Cortex of kidney (tissue), 1 donor: Measurements from ENCODE around the gene ABL1.

Source experiments
- DNase-seq: peaks from one replicate; lab custom pipeline; 2025; lab: John Stamatoyannopoulos, UW

ABL1 gene

DNA sequence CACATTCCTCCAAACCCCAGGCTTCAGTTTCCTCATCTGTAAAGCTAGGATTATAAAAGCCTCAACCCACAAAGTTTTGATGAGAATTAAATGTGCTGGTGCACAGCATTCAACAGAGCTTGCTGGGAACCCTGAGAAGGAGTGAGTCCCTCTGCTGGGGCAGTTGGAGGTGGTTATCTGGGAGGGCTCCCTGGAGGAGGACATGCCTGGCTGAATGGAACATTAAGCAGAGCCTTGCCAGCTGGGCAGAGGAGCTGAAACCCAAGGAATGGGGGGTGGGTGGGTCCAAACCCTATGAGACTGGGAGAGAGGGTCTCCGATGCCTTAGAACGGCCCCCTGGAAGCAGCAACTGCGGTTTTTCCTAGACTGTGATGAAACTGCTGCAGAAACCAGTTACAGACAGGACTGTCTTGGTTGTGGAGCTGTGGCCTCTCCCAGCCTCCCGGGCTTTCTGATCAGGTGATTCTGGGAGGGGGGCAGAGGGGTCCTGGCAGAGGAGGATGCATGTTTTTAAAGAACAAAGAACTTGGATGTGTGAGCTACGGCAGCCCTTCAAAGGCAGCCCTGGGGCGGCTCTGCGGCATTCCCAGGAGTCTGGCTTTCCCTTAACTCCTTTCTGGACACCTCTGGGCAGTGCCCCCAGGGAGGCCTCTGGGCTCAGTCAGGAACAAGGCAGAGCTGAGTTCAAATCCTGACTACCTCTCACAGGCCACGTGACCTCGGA is 83.2 kb downstream of the ABL1 start:
- no peak for DNase-seq

- DNase-seq = no peak
Observed at GRCh38 chr9:130918826-130919558, 83.9 kb downstream of the ABL1 start.

- DNase-seq = no peak
Observed at GRCh38 chr9:130919559-130920145, 84.6 kb downstream of the ABL1 start.

DNA sequence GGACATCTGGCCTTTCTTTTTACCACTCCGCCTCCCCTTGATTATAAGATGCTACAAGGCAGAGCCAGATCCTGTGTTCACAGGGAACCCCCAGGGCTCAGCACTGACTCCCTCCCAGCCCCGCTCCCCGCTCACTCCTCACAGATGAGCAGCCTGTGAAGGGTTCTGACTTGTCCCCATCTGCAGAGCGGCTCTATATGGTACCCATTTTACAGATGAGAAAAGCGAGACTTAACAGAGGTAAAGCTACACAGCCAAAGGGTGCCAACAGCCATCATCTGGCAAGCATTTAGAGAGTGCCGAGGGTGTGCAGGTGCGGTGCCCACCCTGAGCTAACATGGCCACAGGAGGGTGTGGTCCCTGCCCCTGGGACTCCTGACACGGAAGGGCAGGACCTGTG is 85.2 kb downstream of the ABL1 start:
- no peak for DNase-seq

GRCh38 chr9:130920762-130921299 is 85.8 kb downstream of the ABL1 start:
- DNase-seq = no peak

DNA sequence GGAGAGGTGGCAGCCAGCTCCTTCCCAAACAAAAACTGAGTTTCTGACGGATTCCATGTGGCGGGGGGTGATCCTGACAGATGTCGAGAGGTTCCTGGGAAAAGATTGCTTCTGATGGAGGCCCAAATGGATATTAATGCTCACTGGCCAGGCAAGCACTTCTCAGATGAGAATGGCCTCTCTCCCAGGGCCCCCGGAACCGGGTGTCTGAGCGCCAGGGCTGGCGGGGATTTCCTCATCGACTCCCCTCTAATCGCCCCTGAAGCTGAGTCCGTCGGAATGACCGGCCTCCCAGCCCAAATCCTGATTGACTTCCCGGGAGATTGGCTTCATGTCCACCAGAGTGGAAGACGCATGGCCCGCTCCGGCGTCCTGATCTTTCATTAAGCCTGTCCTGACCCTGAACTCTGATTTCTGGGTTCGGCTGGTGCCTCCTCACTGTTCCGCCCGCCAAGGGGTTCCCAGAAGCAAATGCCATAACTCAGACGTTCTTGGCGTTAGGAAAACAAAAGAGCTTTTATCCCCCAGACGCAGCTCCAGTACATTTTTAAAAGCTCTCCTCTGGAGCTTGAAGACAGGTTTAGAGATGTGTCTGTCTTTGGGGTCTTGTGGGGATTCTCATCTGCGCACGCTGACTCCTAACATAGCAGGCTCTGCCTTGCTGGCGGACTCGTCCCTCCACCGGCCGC is 86.4 kb downstream of the ABL1 start:
- DNase-seq = no peak

DNA sequence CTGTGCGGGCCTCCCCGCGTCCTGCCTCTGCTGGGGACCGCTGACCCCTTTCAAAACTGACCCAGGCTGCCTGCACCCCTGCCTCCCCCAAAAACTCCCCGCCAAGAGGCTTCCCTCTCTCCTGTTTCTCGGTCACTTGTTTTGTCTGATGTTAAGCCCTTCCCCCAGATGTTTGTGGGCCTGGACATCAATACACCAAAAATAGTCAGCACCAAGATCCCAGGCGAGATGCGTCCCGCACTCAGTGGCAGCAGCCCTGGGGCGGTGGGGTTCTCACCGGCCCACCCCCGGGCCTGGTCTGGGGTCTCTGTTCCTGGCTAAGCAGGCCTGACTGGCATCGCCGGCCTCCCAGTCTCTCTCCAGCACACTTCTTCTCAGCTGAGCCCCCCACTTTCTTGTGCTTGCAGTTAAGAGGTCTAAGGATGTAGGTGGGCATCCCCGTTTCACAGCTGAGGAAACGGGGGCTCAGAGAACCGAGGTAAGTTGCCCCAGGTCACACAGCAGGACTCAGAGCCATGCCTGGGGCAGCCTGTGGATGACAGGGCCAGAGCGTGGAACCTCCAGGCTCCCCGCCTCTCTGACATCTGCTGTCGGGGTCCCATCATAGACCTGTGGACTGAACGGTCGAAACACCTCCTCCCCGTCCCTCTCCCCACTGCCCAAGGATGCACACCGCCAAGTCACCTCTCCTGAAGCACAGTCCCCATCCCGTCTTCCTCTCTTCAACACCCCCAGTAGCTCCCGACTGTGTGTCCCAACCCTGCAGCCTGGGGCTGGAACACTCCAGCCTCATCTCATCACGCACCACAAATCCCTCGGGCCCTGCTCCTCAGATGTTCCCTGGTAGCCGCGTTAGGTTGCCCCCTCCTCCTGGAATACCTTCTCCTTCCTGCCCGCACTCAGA is 87.2 kb downstream of the ABL1 start:
- DNase-seq = no peak

GRCh38 chr9:130922893-130923610 is 88.0 kb downstream of the ABL1 start:
- DNase-seq = no peak

- DNase-seq = no peak
Observed at GRCh38 chr9:130923611-130924447, 88.8 kb downstream of the ABL1 start.

GRCh38 chr9:130924448-130924788 is 89.4 kb downstream of the ABL1 start:
- DNase-seq = no peak

DNA sequence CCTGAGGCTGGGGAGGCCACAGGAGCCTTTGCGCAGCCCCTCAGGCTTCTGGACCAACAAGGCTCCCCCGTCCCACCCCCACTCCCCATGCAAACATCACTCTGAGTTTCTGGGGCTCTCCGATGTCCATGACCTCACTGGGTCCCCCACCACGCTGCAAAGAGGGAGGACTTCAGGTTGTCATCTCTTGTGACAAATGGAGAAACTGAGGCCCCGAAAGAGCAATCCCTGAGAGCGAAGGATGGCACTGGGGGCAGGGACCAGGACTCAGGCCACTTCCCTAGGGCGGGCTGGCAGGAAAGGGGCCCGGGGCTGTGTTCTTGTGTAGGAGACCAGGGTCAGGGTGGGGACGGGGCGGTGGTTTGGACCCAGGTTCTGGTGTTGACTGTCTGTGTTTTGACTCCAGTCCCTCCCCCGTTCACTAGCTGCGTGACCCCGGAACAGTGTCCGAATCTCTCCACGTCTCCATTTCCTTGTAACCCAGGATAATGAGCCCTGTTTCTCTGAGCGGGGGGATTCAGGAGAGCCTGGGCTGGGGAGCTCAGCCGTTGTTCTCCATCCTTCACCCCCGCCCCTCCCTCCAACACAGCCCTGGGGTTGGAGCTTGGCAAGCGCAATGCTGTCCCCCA is 90.1 kb downstream of the ABL1 start:
- DNase-seq = no peak

GRCh38 chr9:130927338-130927737 is 92.3 kb downstream of the ABL1 start:
- DNase-seq = no peak

DNA sequence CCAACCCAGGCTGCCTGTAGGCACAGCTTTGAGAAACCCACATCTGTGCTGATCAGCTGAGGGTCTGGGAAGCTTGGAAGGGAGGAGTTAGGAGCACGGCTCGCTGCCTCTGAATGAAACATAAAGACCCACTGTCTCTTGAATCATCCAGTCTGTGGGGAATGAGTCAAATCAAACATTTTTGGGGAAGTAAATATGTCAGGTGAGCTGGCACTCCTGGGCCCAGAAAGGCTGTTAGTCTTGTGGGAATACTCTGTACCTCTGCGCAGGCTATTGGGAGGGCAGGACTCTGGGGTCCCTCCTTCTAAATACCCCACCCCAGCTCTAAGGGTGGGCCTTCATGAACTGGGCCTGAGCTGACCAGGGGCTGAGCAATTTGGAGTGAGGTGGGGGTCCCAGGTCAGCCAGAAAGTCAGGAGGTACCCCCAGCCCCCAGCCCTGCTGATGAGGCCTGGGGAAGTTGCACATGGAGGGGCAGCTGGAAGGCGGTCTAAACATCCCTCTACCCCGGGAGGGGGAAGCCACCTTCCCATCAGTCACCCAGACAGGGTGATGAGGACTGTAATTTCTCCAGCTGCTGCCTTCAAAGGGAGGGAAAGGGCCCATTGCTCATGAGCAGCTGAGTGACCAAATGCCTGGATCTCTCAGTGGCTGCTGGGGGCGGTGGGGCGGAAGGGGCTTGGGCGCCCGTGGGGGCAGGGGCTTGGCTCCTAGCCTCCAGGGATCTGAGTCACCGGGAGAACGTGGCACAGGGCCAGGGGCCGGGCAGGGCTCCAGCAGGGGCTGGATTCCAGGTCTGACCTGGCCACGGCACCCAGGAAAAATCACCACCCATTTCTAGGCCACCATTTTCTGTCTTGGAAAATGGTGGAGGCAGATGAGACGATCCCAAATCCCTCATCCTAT is 93.2 kb downstream of the ABL1 start:
- no peak for DNase-seq

GRCh38 chr9:130929571-130930038 is 94.6 kb downstream of the ABL1 start:
- no peak for DNase-seq

DNA sequence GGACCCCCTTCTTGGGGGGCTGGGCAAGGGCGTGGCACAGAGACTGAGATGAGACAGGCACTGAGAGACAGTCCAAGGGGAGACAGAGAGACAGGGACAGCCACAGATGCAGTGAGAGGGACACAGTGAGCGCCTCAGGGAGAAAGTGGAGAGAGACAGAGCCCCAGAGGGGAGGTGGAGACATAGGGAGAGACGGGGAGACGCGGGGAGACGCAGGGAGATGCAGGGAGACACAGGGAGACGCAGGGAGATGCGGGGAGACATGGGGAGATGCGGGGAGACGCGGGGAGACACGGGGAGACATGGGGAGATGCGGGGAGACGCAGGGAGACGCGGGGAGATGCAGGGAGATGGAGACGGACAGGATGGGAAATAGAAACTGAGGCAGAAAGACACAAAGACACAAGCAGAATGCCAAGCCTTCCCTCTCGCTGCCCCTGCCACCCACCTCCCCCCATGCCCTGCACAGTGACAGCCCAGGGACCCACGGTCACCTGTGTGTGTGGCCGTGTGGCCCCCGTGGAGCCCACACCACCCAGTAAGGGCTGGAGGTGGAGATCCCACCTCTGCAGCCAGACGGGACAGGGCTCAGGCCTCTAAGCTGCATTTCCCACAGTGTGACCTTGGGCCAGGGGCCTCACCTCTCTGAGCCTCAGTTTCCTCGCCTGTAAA is 95.2 kb downstream of the ABL1 start:
- no peak for DNase-seq

GRCh38 chr9:130930804-130931349 is 95.8 kb downstream of the ABL1 start:
- no peak for DNase-seq
